ENCODE measurements around the gene HELZ.

The HELZ gene

DNA sequence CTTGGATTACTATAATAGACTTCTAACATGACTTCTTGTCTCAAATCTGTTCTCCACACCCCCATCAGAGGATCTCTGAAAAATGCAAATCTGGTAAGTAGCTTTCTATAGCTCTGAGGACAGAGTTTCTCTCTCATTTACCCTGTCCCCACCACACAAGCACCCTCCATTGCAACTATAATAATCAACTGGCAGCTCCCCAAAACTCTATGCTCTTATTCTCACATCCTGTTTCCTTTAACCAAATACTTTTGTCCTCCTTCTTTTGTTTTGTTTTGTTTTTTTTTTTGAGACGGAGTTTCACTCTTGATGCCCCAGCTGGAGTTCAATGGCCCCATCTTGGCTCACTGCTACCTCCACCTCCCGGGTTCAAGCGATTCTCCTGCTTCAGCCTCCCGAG is 73.4 kb downstream of the HELZ start:
- TF ChIP-seq ZNF513 (tag by site-specific recombination; IDR thresholded peaks at IDR 0.05) (no peak), ZNF16 (tag by site-specific recombination; IDR thresholded peaks at IDR 0.05; ENCODE audit: low read depth) (no peak), ZNF416 (tag by site-specific recombination; IDR thresholded peaks at IDR 0.05) (no peak), ZBTB1 (tag by site-specific recombination; IDR thresholded peaks at IDR 0.05) (no peak), ZNF324 (tag by site-specific recombination; IDR thresholded peaks at IDR 0.05) (no peak), OSR2 (tag by site-specific recombination; IDR thresholded peaks at IDR 0.05) (no peak), OVOL3 (tag by site-specific recombination; IDR thresholded peaks at IDR 0.05) (no peak)
- TF ChIP-seq, protein P1, sequence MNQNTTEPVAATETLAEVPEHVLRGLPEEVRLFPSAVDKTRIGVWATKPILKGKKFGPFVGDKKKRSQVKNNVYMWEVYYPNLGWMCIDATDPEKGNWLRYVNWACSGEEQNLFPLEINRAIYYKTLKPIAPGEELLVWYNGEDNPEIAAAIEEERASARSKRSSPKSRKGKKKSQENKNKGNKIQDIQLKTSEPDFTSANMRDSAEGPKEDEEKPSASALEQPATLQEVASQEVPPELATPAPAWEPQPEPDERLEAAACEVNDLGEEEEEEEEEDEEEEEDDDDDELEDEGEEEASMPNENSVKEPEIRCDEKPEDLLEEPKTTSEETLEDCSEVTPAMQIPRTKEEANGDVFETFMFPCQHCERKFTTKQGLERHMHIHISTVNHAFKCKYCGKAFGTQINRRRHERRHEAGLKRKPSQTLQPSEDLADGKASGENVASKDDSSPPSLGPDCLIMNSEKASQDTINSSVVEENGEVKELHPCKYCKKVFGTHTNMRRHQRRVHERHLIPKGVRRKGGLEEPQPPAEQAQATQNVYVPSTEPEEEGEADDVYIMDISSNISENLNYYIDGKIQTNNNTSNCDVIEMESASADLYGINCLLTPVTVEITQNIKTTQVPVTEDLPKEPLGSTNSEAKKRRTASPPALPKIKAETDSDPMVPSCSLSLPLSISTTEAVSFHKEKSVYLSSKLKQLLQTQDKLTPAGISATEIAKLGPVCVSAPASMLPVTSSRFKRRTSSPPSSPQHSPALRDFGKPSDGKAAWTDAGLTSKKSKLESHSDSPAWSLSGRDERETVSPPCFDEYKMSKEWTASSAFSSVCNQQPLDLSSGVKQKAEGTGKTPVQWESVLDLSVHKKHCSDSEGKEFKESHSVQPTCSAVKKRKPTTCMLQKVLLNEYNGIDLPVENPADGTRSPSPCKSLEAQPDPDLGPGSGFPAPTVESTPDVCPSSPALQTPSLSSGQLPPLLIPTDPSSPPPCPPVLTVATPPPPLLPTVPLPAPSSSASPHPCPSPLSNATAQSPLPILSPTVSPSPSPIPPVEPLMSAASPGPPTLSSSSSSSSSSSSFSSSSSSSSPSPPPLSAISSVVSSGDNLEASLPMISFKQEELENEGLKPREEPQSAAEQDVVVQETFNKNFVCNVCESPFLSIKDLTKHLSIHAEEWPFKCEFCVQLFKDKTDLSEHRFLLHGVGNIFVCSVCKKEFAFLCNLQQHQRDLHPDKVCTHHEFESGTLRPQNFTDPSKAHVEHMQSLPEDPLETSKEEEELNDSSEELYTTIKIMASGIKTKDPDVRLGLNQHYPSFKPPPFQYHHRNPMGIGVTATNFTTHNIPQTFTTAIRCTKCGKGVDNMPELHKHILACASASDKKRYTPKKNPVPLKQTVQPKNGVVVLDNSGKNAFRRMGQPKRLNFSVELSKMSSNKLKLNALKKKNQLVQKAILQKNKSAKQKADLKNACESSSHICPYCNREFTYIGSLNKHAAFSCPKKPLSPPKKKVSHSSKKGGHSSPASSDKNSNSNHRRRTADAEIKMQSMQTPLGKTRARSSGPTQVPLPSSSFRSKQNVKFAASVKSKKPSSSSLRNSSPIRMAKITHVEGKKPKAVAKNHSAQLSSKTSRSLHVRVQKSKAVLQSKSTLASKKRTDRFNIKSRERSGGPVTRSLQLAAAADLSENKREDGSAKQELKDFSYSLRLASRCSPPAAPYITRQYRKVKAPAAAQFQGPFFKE (tag by site-specific recombination; IDR thresholded peaks at IDR 0.05; ENCODE audit: borderline replicate concordance): no peak
- no peak overlapping the region for H3K27ac ChIP-seq (ENCODE audit: extremely low read depth, low read depth, low read length)

GRCh38 chr17:67168496-67168895 is 76.5 kb downstream of the HELZ start:
- POLR2A ChIA-PET: interaction anchor here (0.9 kb wide), 1 partner anchor 13 kb away, joined by 3 read pairs; no protein-coding TSS in a partner anchor

More for the DNA sequence above, 73.4 kb downstream of the HELZ start:
- Histone ChIP-seq H3K9me3 (ENCODE audit: control insufficient read depth, insufficient read depth, low read depth, low read length) (no peaks in the 10 kb centered on the region), H3K4me3 (ENCODE audit: low read depth, low read length) (no peak overlapping the region), H3K4me1 (ENCODE audit: control insufficient read depth, insufficient read depth, low read length) (no peaks in the 10 kb centered on the region), H3K36me3 (ENCODE audit: control insufficient read depth in 2 of 2, insufficient read depth in 1 of 2, low read length in 2 of 2) (peaks cover 33 to 62% of the 10 kb centered on the region in 2 experiments)
- ChIA-PET CTCF (no interaction called here), POLR2A (interaction anchor here (0.7 kb wide), 1 partner anchor 93 kb away, joined by 4 read pairs; no protein-coding TSS in a partner anchor)

More at GRCh38 chr17:67168496-67168895, 76.5 kb downstream of the HELZ start:
- Histone ChIP-seq H3K4me3 (ENCODE audit: low read depth, low read length) (no peak overlapping the region), H3K27ac (ENCODE audit: extremely low read depth, low read depth, low read length) (no peak overlapping the region), H3K4me1 (ENCODE audit: control insufficient read depth, insufficient read depth, low read length) (no peaks in the 10 kb centered on the region), H3K9me3 (ENCODE audit: control insufficient read depth, insufficient read depth, low read depth, low read length) (no peaks in the 10 kb centered on the region), H3K36me3 (ENCODE audit: control insufficient read depth in 2 of 2, insufficient read depth in 1 of 2, low read length in 2 of 2) (peaks cover 37 to 65% of the 10 kb centered on the region in 2 experiments)
- CTCF ChIA-PET: no interaction called here
- TF ChIP-seq, protein P2, sequence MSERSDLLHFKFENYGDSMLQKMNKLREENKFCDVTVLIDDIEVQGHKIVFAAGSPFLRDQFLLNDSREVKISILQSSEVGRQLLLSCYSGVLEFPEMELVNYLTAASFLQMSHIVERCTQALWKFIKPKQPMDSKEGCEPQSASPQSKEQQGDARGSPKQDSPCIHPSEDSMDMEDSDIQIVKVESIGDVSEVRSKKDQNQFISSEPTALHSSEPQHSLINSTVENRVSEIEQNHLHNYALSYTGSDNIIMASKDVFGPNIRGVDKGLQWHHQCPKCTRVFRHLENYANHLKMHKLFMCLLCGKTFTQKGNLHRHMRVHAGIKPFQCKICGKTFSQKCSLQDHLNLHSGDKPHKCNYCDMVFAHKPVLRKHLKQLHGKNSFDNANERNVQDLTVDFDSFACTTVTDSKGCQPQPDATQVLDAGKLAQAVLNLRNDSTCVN (tag by site-specific recombination; optimal IDR thresholded peaks at IDR 0.05): no peak
- no peak for TF ChIP-seq ZNF248 (tag by site-specific recombination; IDR thresholded peaks at IDR 0.05)
- no peak for TF ChIP-seq KLF9 (tag by site-specific recombination; IDR thresholded peaks at IDR 0.05; ENCODE audit: low read depth)
- no peak for TF ChIP-seq ZNF391 (tag by site-specific recombination; IDR thresholded peaks at IDR 0.05; ENCODE audit: borderline replicate concordance, low read depth)
- TF ChIP-seq ZNF26 (tag by site-specific recombination; IDR thresholded peaks at IDR 0.05): no peak
- TF ChIP-seq ZNF18 (tag by site-specific recombination; IDR thresholded peaks at IDR 0.05): no peak
- TF ChIP-seq MEIS1 (CRISPR knock-in tag; IDR thresholded peaks at IDR 0.05; ENCODE audit: borderline replicate concordance): no peak
- no peak for TF ChIP-seq ZNF266 (tag by site-specific recombination; IDR thresholded peaks at IDR 0.05; ENCODE audit: low read depth)
